Muscle of back (tissue), 11 donors: ENCODE measurements around the gene ETDC. TPM values are rescaled to one million over a fixed set of nuclear protein-coding genes. Genes with fewer than 3 reads are reported as not detected.

ENCODE experiments used
- DNase-seq, 3 donors: peaks; one replicate each; pipeline versions ENCODE4 v3.0.0 to v3.0.0-alpha.2; 2013
- polyA plus RNA-seq, 10 donors: library from polyadenylated mRNA; unstranded; fragments of 120-200 nt; gene quantifications; one replicate each; pipeline ENCODE4 v1.2.1, GENCODE V29; 2013; ENCODE audit not compliant: insufficient read length in 10 of 10

ETDC gene
- polyA plus RNA-seq, 10 donors = not detected

- peak in 2 of 3 donors; percentile 50 to 51 for DNase-seq
Measured at GRCh38 chrX:135345107-135345589, 35.9 kb downstream of the ETDC start.

GRCh38 chrX:135346975-135347374 is 37.7 kb downstream of the ETDC start:
- DNase-seq = no peak

- DNase-seq = no peak
Measured at GRCh38 chrX:135347381-135348016, 38.2 kb downstream of the ETDC start.

- no peak for DNase-seq
Measured at GRCh38 chrX:135354288-135354687, 45.0 kb downstream of the ETDC start.

Other genes with a start within 250 kb of the ETDC start
- gene SMIM10L2B, start 210.8 kb upstream of the ETDC start, polyA plus RNA-seq = 10 to 100 TPM in 1 of 10 donors, 1 to 10 TPM in 7, under 1 TPM in 2; 0.95 to 11.2 (median 5.7) TPM
- gene ETDB, start 189.0 kb upstream of the ETDC start, polyA plus RNA-seq = not detected
- under 1 TPM in 8 of 10 donors, not detected in 2; 0.15 to 0.40 (median 0.27) TPM for gene CT55, start 138.1 kb upstream of the ETDC start, polyA plus RNA-seq
- gene ETDA, start 57.4 kb upstream of the ETDC start, polyA plus RNA-seq = not detected
- gene ZNF75D, start 34.6 kb downstream of the ETDC start, polyA plus RNA-seq = 10 to 100 TPM in 6 of 10 donors, 1 to 10 TPM in 4; 7.5 to 17.1 (median 11.9) TPM
- 10 to 100 TPM; 10.9 to 17.0 (median 13.6) TPM for gene ZNF449, start 35.3 kb downstream of the ETDC start, polyA plus RNA-seq
- 1 to 10 TPM; 1.7 to 2.8 (median 2.4) TPM for gene SMIM10L2A, start 112.5 kb downstream of the ETDC start, polyA plus RNA-seq
- 10 to 100 TPM in 8 of 10 donors, 1 to 10 TPM in 2; 8.1 to 17.9 (median 12.9) TPM for gene INTS6L, start 211.2 kb downstream of the ETDC start, polyA plus RNA-seq